SK-N-SH (cell line): ENCODE results near the gene C2CD3. TPM values are rescaled to one million over a fixed set of nuclear protein-coding genes. Genes with fewer than 3 reads are reported as not detected.
"Not testable (repeated sequence)": the region's sequence is repeated elsewhere in the genome, so short reads cannot be mapped to it uniquely, and the experiment has no call there.

ENCODE experiments used
- CTCF ChIA-PET: fragments of 300-600, 350-600 bp; formaldehyde crosslinking; extraction: SDS; loops from one replicate; lab custom pipeline; 2021; lab: Yijun Ruan, JAX
- POLR2A ChIA-PET: fragments of 350-600 bp; sonication (Branson Sonifier 250); formaldehyde crosslinking; extraction: SDS; loops from one replicate; lab custom pipeline; 2020; ENCODE audit warnings: antibody characterized with exemption, inconsistent platforms; lab: Yijun Ruan, JAX
- DNase-seq: peaks from one replicate; pipeline ENCODE4 v3.0.0; 2012
- H2AFZ ChIP-seq: fragments of 200-600 bp; sonication (generic); 2 replicates; pipeline ENCODE4 v1.8.1; 2016; ENCODE audit warnings: antibody characterized with exemption, mild to moderate bottlenecking, low read depth
- H3F3A ChIP-seq: fragments of 200-600 bp; sonication (generic); replicated peaks from 2 replicates; pipeline ENCODE3; 2016; ENCODE audit warnings: antibody characterized with exemption, mild to moderate bottlenecking; ENCODE audit not compliant: insufficient read depth
- H3K27ac ChIP-seq, 2 experiments: fragments of 200-500 bp in 1 of 2; fragments of 200-600 bp in 1 of 2; sonication (Bioruptor generic) in 1 of 2; sonication (generic), shearing (Covaris generic) in 1 of 2; 2 replicates each; pipeline versions ENCODE4 v1.5.1 to v1.6.1; 2014 to 2016; ENCODE audit warnings: low read depth in 2 of 2, inconsistent platforms in 1 of 2, low read length in 1 of 2, mild to moderate bottlenecking in 1 of 2, mixed read lengths in 1 of 2
- H3K27me3 ChIP-seq: fragments of 200-600 bp; sonication (generic), shearing (Covaris generic); 2 replicates; pipeline ENCODE4 v1.6.1; 2016; ENCODE audit warnings: mixed run types; ENCODE audit not compliant: insufficient read depth
- H3K36me3 ChIP-seq, 2 experiments: fragments of 200-500 bp in 1 of 2; fragments of 200-600 bp in 1 of 2; sonication (Bioruptor generic) in 1 of 2; sonication (generic) in 1 of 2; replicated peaks in 1 of 2; 2 replicates each; pipeline versions ENCODE3 to v1.5.1; 2014 to 2016; ENCODE audit warnings: low read length in 1 of 2, mild to moderate bottlenecking in 1 of 2; ENCODE audit not compliant: insufficient read depth in 2 of 2, control insufficient read depth in 1 of 2
- H3K4me1 ChIP-seq, 2 experiments: fragments of 200-500 bp in 1 of 2; fragments of 200-600 bp in 1 of 2; sonication (Bioruptor generic) in 1 of 2; sonication (generic), shearing (Covaris generic) in 1 of 2; 2 replicates each; pipeline versions ENCODE4 v1.5.1 to v1.6.1; 2014 to 2016; ENCODE audit warnings: low read depth in 1 of 2, low read length in 1 of 2, mixed run types in 1 of 2; ENCODE audit not compliant: insufficient read depth in 2 of 2, control insufficient read depth in 1 of 2
- H3K4me2 ChIP-seq: fragments of 200-600 bp; sonication (generic), shearing (Covaris generic); 2 replicates; pipeline ENCODE4 v1.6.1; 2017; ENCODE audit warnings: mixed run types
- H3K4me3 ChIP-seq, 2 experiments: fragments of 200-500 bp in 1 of 2; fragments of 200-600 bp in 1 of 2; sonication (Bioruptor generic) in 1 of 2; sonication (generic), shearing (Covaris generic) in 1 of 2; 2 replicates each; pipeline versions ENCODE4 v1.5.1 to v1.8.1; 2014 to 2016; ENCODE audit warnings: low read depth in 2 of 2, inconsistent platforms in 1 of 2, low read length in 1 of 2, mild to moderate bottlenecking in 1 of 2, mixed read lengths in 1 of 2, moderate library complexity in 1 of 2
- H3K79me2 ChIP-seq: fragments of 200-600 bp; sonication (generic); 2 replicates; pipeline ENCODE4 v1.8.1; 2017; ENCODE audit warnings: mild to moderate bottlenecking; ENCODE audit not compliant: insufficient read depth
- H3K9ac ChIP-seq: fragments of 200-600 bp; sonication (generic); 2 replicates; pipeline ENCODE4 v1.6.1; 2017; ENCODE audit warnings: mixed run types
- H3K9me2 ChIP-seq: fragments of 200-600 bp; sonication (generic); 2 replicates; pipeline ENCODE4 v1.6.1; 2017; ENCODE audit warnings: mixed run types
- H3K9me3 ChIP-seq: fragments of 200-600 bp; sonication (generic); 2 replicates; pipeline ENCODE4 v1.6.1; 2017; ENCODE audit warnings: mixed run types, mild to moderate bottlenecking, moderate library complexity
- H4K20me1 ChIP-seq: fragments of 200-600 bp; sonication (generic); 2 replicates; pipeline ENCODE4 v1.6.1; 2017; ENCODE audit warnings: mild to moderate bottlenecking, mixed run types; ENCODE audit not compliant: insufficient read depth
- EP300 ChIP-seq, 2 experiments: IDR thresholded peaks; 2 replicates each; pipeline versions ENCODE4 v1.4.0 to v1.6.1; 2012; ENCODE audit warnings: borderline replicate concordance in 1 of 2, low read depth in 1 of 2, low read length in 1 of 2
- FOXJ3 ChIP-seq: sonication (generic); formaldehyde crosslinking; IDR thresholded peaks from 2 replicates; pipeline ENCODE4 v1.5.1; 2020; ENCODE audit warnings: mild to moderate bottlenecking, missing genetic modification reagents
- FOXM1 ChIP-seq: IDR thresholded peaks from 2 replicates; pipeline ENCODE4 v1.4.0; 2012; ENCODE audit warnings: low read depth, mild to moderate bottlenecking
- SIN3A ChIP-seq: IDR thresholded peaks from 2 replicates; pipeline ENCODE4 v1.6.1; 2012; ENCODE audit warnings: low read depth, mild to moderate bottlenecking, low read length, moderate library complexity, borderline replicate concordance
- SMC3 ChIP-seq: IDR thresholded peaks from 2 replicates; pipeline ENCODE4 v1.6.1; 2012; ENCODE audit warnings: low read depth, low read length, improper control_type of control experiment
- TCF12 ChIP-seq: IDR thresholded peaks from 2 replicates; pipeline ENCODE4 v1.4.0; 2012
- WGBS: methylation state at CpG from one replicate; pipeline ENCODE4 v1.1.6; 2017; ENCODE audit warnings: low lambda C conversion rate; 5-methylcytosine and 5-hydroxymethylcytosine counted together
- polyA plus RNA-seq, 3 experiments: library from polyadenylated mRNA; depleted of rRNA; stranded (reverse); fragments of >200 nt; gene quantifications; 2 replicates each; pipeline ENCODE4 v1.2.3, GENCODE V29; 2012
- TF ChIP-seq, protein P1 (sequence below): IDR thresholded peaks from 2 replicates; pipeline ENCODE4 v1.4.0; 2012; ENCODE audit warnings: low read depth, borderline replicate concordance
- TF ChIP-seq, protein P2 (sequence below): IDR thresholded peaks from 2 replicates; pipeline ENCODE4; 2012

Gene C2CD3
- polyA plus RNA-seq, 1 of the 3 experiments (the other 2 are of a cell fraction) = 7.0 TPM

DNA sequence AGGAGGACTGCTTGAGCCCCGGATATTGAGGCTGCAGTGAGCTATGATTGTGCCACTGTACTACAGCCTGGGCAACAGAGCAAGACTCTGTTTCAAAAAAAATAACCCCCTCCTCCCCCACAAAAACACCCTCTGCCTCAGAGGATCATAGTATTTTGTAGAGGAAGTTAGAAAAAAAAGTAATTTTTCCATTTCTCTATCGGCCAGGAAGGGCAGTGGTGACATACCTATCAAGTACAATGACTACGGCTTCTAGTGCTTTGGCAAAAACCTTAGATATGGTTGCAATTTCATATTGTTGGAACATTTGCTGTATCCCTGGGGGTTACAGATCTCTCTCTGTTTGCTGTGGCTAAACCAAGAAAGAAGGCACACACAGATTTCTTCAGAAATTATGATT lies 28.9 kb downstream of the C2CD3 start:
- Histone ChIP-seq H3K4me1 (peaks cover 11 to 25% of the 10 kb centered on the region in 2 experiments), H3K27me3 (no peaks in the 10 kb centered on the region), H3K79me2 (peaks cover 11% of the 10 kb centered on the region; the same call in 1 of the 2 replicates), H3K36me3 (peaks cover 0 to 10% of the 10 kb centered on the region in 2 experiments), H3K9ac (no peak overlapping the region), H3K9me2 (no peaks in the 10 kb centered on the region), H4K20me1 (no peaks in the 10 kb centered on the region)
- 85% methylated on average over 3 of the region's 3 CpGs for WGBS
- DNase-seq = no peak
- ChIA-PET POLR2A (no interaction called here), CTCF (no interaction called here)
- TF ChIP-seq, protein P1, sequence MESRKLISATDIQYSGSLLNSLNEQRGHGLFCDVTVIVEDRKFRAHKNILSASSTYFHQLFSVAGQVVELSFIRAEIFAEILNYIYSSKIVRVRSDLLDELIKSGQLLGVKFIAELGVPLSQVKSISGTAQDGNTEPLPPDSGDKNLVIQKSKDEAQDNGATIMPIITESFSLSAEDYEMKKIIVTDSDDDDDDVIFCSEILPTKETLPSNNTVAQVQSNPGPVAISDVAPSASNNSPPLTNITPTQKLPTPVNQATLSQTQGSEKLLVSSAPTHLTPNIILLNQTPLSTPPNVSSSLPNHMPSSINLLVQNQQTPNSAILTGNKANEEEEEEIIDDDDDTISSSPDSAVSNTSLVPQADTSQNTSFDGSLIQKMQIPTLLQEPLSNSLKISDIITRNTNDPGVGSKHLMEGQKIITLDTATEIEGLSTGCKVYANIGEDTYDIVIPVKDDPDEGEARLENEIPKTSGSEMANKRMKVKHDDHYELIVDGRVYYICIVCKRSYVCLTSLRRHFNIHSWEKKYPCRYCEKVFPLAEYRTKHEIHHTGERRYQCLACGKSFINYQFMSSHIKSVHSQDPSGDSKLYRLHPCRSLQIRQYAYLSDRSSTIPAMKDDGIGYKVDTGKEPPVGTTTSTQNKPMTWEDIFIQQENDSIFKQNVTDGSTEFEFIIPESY = no peak
- TF ChIP-seq FOXJ3 (CRISPR knock-in tag) (no peak), EP300 (IDR thresholded peaks at IDR 0.05; ENCODE audit: borderline replicate concordance in 1 of 2, low read depth in 1 of 2, low read length in 1 of 2) (no peak)
- TF ChIP-seq, all 33 proteins: peak for 0
- Histone ChIP-seq H3K27ac (0 out of 4 replicates have a peak overlapping the region, but pooled peaks of 1 of the 2 experiments have one; percentile 5), H3K4me2 (no peak overlapping the region), H3F3A (peaks cover 30% of the 10 kb centered on the region), H3K4me3 (no peak overlapping the region), H3K9me3 (no peaks in the 10 kb centered on the region), H2AFZ (no peak overlapping the region)

DNA sequence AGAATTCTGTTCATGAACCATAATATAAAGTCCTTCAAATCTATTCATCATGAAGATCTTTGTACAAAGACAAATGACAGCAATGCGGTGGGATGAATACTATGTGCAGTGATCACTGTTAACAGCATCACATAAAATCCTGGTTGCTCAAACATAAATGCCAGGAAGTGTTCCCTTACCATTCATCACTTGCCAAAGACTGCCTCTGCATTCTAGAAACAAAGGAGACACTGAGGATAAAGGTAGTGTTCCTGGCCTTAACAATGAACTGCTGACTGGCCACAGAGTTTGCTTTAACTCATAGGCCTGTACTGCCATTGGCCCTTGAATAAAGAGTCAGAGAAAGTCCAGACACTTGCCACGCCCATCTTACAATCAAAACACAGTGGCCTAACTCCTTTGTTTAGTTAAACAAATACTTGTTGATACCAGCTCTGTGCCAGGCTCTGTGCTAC lies 29.5 kb downstream of the C2CD3 start:
- POLR2A ChIA-PET = no interaction called here
- Histone ChIP-seq H3K27ac (peak overlapping the region in 1 of 2 experiments; percentile 67; a peak in 1 of 4 replicates), H3K9ac (no peak overlapping the region), H3K4me2 (no peak overlapping the region), H3K4me3 (no peak overlapping the region), H2AFZ (no peak overlapping the region), H3F3A (peaks cover 30% of the 10 kb centered on the region), H3K4me1 (peaks cover 11 to 27% of the 10 kb centered on the region in 2 experiments), H3K79me2 (peaks cover 11% of the 10 kb centered on the region; the same call in 1 of the 2 replicates), H3K9me2 (no peaks in the 10 kb centered on the region), H3K9me3 (no peaks in the 10 kb centered on the region), H4K20me1 (no peaks in the 10 kb centered on the region), H3K36me3 (peaks cover 2 to 14% of the 10 kb centered on the region in 2 experiments), H3K27me3 (no peaks in the 10 kb centered on the region)
- CTCF ChIA-PET = no interaction called here
- DNase-seq = no peak
- TF ChIP-seq FOXM1 = no peak
- no peak for TF ChIP-seq TCF12
- no peak for TF ChIP-seq SIN3A
- TF ChIP-seq, protein P1 = no peak
- TF ChIP-seq, protein P2, sequence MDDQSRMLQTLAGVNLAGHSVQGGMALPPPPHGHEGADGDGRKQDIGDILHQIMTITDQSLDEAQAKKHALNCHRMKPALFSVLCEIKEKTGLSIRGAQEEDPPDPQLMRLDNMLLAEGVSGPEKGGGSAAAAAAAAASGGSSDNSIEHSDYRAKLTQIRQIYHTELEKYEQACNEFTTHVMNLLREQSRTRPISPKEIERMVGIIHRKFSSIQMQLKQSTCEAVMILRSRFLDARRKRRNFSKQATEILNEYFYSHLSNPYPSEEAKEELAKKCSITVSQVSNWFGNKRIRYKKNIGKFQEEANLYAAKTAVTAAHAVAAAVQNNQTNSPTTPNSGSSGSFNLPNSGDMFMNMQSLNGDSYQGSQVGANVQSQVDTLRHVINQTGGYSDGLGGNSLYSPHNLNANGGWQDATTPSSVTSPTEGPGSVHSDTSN = no peak
- TF ChIP-seq SMC3 = no peak
- WGBS = 84% methylated on average over 2 of the region's 2 CpGs

DNA sequence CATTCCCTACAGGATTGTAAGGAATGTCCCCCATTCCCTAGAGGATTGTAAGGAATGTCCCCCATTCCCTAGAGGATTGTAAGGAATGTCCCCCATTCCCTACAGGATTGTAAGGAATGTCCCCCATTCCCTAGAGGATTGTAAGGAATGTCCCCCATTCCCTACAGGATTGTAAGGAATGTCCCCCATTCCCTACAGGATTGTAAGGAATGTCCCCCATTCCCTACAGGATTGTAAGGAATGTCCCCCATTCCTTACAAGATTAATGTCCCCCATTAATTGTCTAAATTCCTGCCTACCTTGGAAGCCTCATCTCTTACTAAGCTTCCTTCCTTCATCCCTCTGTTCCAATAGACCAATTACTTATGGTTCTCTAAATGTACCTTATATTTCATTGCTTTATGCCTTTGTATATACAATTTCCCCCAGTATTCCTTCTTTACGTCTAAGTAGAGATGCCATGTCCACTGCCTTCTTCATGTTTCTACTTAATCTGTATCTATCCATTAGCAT lies 30.8 kb downstream of the C2CD3 start:
- H3K9ac ChIP-seq, H4K20me1 ChIP-seq, DNase-seq, CTCF ChIA-PET, H3K27me3 ChIP-seq, H3K4me3 ChIP-seq, H3K4me2 ChIP-seq, H2AFZ ChIP-seq, H3K79me2 ChIP-seq, POLR2A ChIA-PET, H3K9me2 ChIP-seq, H3K9me3 ChIP-seq: not testable (repeated sequence)
- WGBS = 79% methylated on average over 1 of the region's 1 CpG
- Histone ChIP-seq H3K36me3 (peaks cover 5 to 13% of the 10 kb centered on the region in 2 experiments), H3F3A (peaks cover 30% of the 10 kb centered on the region), H3K4me1 (peaks cover 11 to 37% of the 10 kb centered on the region in 2 experiments), H3K27ac (peak overlapping the region; percentile 20 to 89; a peak in 1 of 4 replicates)
